ENCODE measurements around the gene RIIAD1. TPM values are rescaled to one million over a fixed set of nuclear protein-coding genes. Genes with fewer than 3 reads are reported as not detected.
A peak's percentile ranks its signal among the peaks of the same experiment; 100 is the strongest.
"Not testable (repeated sequence)": the region's sequence is repeated elsewhere in the genome, so short reads cannot be mapped to it uniquely, and the experiment has no call there.

RIIAD1 gene
- total RNA-seq, 1 experiment from 2014 or later = not detected

- not testable (repeated sequence) for DNase-seq (ENCODE audit: low read depth)
Observed at GRCh38 chr1:151733995-151734394, 12.7 kb downstream of the RIIAD1 start.

GRCh38 chr1:151737026-151737425 is 15.7 kb downstream of the RIIAD1 start:
- DNase-seq (ENCODE audit: low read depth) = no peak

- no peak for DNase-seq (ENCODE audit: low read depth)
Observed at GRCh38 chr1:151737479-151737878, 16.2 kb downstream of the RIIAD1 start.

- no peak for DNase-seq (ENCODE audit: low read depth)
Observed at GRCh38 chr1:151739590-151740355, 18.5 kb downstream of the RIIAD1 start.

- DNase-seq (ENCODE audit: low read depth) = no peak
Observed at GRCh38 chr1:151741516-151741915, 20.2 kb downstream of the RIIAD1 start.

GRCh38 chr1:151756291-151756690 is 35.0 kb downstream of the RIIAD1 start:
- DNase-seq (ENCODE audit: low read depth) = peak; percentile 59

GRCh38 chr1:151759241-151759640 is 37.9 kb downstream of the RIIAD1 start:
- DNase-seq (ENCODE audit: low read depth) = peak; percentile 24

- DNase-seq (ENCODE audit: low read depth) = peak; percentile 77
Observed at GRCh38 chr1:151760597-151761385, 39.5 kb downstream of the RIIAD1 start.

- DNase-seq (ENCODE audit: low read depth) = peak; percentile 80
Observed at GRCh38 chr1:151762941-151763921, 41.9 kb downstream of the RIIAD1 start, which contains the start of gene MRPL9. MRPL9 (minus strand) TSS chr1:151763496; CDS start chr1:151763479, 17 bp downstream.

- DNase-seq (ENCODE audit: low read depth) = peak; percentile 19
Observed at GRCh38 chr1:151763990-151764389, 42.7 kb downstream of the RIIAD1 start.

- not testable (repeated sequence) for DNase-seq (ENCODE audit: low read depth)
Observed at GRCh38 chr1:151768351-151769066, 47.2 kb downstream of the RIIAD1 start.

GRCh38 chr1:151769270-151769669 is 47.9 kb downstream of the RIIAD1 start:
- DNase-seq (ENCODE audit: low read depth) = not testable (repeated sequence)

GRCh38 chr1:151773702-151774101 is 52.4 kb downstream of the RIIAD1 start:
- DNase-seq (ENCODE audit: low read depth) = peak; percentile 92

GRCh38 chr1:151774256-151774922 is 53.1 kb downstream of the RIIAD1 start:
- no peak for DNase-seq (ENCODE audit: low read depth)

- DNase-seq (ENCODE audit: low read depth) = no peak
Observed at GRCh38 chr1:151775894-151776664, 54.8 kb downstream of the RIIAD1 start.

GRCh38 chr1:151776665-151777062 is 55.3 kb downstream of the RIIAD1 start:
- no peak for DNase-seq (ENCODE audit: low read depth)

GRCh38 chr1:151777317-151777716 is 56.0 kb downstream of the RIIAD1 start:
- no peak for DNase-seq (ENCODE audit: low read depth)

All from M059J (cell line).